Measurements from ENCODE around the gene L1CAM. TPM values are rescaled to one million over a fixed set of nuclear protein-coding genes. Genes with fewer than 3 reads are reported as not detected.

Gene L1CAM
- total and polyA plus RNA-seq, 9 of the 15 experiments (the other 6 are each of a cell fraction or from before 2014, with no cell fraction given) = 0.09 to 0.86 (median 0.26) TPM; not detected in 3

GRCh38 chrX:153926552-153926857, 40.5 kb upstream of the L1CAM start (continued):
- TF ChIP-seq MAX (CRISPR knock-in tag; IDR thresholded peaks at IDR 0.05) (0 out of 2 replicates have a peak, but pooled peaks have one; percentile 21), FOXK1 (CRISPR knock-in tag; IDR thresholded peaks at IDR 0.05; ENCODE audit: borderline replicate concordance) (0 out of 2 replicates have a peak, but pooled peaks have one; percentile 25), RFX1 (IDR thresholded peaks at IDR 0.05) (no peak), ZBTB7A (IDR thresholded peaks at IDR 0.05; ENCODE audit: borderline replicate concordance, control insufficient read depth, low read depth, low read length) (peak; percentile 72), MTF1 (CRISPR knock-in tag; IDR thresholded peaks at IDR 0.05; ENCODE audit: borderline replicate concordance) (no peak), HLTF (IDR thresholded peaks at IDR 0.05) (no peak), PRDM10 (IDR thresholded peaks at IDR 0.05; ENCODE audit: partially characterized antibody) (peak; percentile 67), RBFOX2 (IDR thresholded peaks at IDR 0.05; ENCODE audit: low read depth, low read length) (peak; percentile 76), POLR2B (IDR thresholded peaks at IDR 0.05; ENCODE audit: low read depth, partially characterized antibody) (peak; percentile 38), HNRNPL (IDR thresholded peaks at IDR 0.05; ENCODE audit: low read depth, low read length) (0 out of 2 replicates have a peak, but pooled peaks have one; percentile 10), FOS (IDR thresholded peaks at IDR 0.05; ENCODE audit: extremely low read depth, insufficient read length) (no peak), TAF15 (IDR thresholded peaks at IDR 0.05; ENCODE audit: low read depth, low read length) (0 out of 2 replicates have a peak, but pooled peaks have one; percentile 2)

Data from K562 (cell line).